Heart left ventricle (tissue), 13 donors: ENCODE data around the gene BDP1.
A peak's percentile ranks its signal among the peaks of the same experiment; 100 is the strongest.

ENCODE experiments used
- POLR2A ChIP-seq, 2 donors: fragments of 450-650 bp; IDR thresholded peaks; one replicate each; pipeline ENCODE4 v1.6.1; 2017; ENCODE audit warnings: antibody characterized with exemption in 2 of 2, mild to moderate bottlenecking in 2 of 2, moderate library complexity in 2 of 2
- TF ChIP-seq, protein P1 (sequence below), 12 donors: fragments of 200-600 bp; sonication (generic) in 4 of 12; IDR thresholded peaks; one replicate each; pipeline versions ENCODE4 v1.5.0 to v1.8.0; 2018 to 2022; ENCODE audit warnings: antibody characterized with exemption in 12 of 12, mild to moderate bottlenecking in 5 of 12
- donor health status: ischemic (EF 13 %, LVEDD 7.1; RV severe dilation, severe dysfunction).
- donor health status: DM: no; HTN: yes; CAD: no.
- donor health status: DM: no; HTN: no; CAD: no.
- donor health status: ischemic (EF 25% LVEDD 6.9; RV normal size, moderate dysfunction).
- donor health status: ischemic (EF 25% LVEDD 5.7; RV mildly dilated, moderate dysfunction).
- donor health status: ischemic (EF 35%, LVEDD 5.7; RV mildly dilated, moderate dysfunction).
- donor health status: nonischemic (EF 11% LVEDD 7.7; RV severe dilation, severe dysfunction).
- donor health status: DM: yes; HTN: yes; CAD: no.
- donor health status: PGD.
- donor health status: ischemic (EF 29% LVEDD 5.4; RV normal size, mild dysfunction).
- donor health status: nonischemic (EF 23%, LVEDD 6.1; RV moderate dilation, normal function).

- peak in 1 of 2 donors; percentile 58 for TF ChIP-seq POLR2A (IDR thresholded peaks at IDR 0.05)
- TF ChIP-seq, protein P1, sequence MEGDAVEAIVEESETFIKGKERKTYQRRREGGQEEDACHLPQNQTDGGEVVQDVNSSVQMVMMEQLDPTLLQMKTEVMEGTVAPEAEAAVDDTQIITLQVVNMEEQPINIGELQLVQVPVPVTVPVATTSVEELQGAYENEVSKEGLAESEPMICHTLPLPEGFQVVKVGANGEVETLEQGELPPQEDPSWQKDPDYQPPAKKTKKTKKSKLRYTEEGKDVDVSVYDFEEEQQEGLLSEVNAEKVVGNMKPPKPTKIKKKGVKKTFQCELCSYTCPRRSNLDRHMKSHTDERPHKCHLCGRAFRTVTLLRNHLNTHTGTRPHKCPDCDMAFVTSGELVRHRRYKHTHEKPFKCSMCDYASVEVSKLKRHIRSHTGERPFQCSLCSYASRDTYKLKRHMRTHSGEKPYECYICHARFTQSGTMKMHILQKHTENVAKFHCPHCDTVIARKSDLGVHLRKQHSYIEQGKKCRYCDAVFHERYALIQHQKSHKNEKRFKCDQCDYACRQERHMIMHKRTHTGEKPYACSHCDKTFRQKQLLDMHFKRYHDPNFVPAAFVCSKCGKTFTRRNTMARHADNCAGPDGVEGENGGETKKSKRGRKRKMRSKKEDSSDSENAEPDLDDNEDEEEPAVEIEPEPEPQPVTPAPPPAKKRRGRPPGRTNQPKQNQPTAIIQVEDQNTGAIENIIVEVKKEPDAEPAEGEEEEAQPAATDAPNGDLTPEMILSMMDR (IDR thresholded peaks at IDR 0.05) = peak in 7 of 12 donors; percentile 4 to 31 (median 16)
These were observed at the start of gene BDP1 for GRCh38 chr5:71455427-71456361.
